Stimulated activated CD8-positive, alpha-beta memory T cell treated with anti-CD3 and anti-CD28 coated beads, Interleukin-15, amount 100 ng/mL, for 48 hours (primary cell): ENCODE measurements around the gene CSDE1.

Experiments used
- DNase-seq, 2 donors: peaks; one replicate each; pipeline ENCODE4 v3.0.0-alpha.2; 2020; ENCODE audit warnings: low read depth in 2 of 2

The CSDE1 gene

DNA sequence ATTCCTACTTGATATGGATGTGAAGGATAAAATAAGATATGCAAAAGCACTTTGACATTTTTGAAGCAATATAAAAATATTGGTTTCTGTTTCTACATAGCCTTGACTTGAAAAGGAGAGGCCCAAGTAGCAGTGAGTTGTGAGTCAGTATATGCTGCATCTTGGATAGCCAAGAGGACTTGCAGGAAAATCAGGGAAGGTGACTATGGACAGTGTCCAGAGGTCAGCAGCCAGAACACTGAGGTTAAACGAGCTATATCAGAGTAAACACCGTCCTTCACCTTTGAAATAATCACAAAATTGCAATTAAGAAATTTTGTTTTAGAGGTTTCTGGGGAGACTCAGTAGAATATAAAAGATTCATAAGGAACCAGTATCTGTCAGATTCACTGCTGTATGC is 55.9 kb downstream of the CSDE1 start:
- no peak for DNase-seq

DNA sequence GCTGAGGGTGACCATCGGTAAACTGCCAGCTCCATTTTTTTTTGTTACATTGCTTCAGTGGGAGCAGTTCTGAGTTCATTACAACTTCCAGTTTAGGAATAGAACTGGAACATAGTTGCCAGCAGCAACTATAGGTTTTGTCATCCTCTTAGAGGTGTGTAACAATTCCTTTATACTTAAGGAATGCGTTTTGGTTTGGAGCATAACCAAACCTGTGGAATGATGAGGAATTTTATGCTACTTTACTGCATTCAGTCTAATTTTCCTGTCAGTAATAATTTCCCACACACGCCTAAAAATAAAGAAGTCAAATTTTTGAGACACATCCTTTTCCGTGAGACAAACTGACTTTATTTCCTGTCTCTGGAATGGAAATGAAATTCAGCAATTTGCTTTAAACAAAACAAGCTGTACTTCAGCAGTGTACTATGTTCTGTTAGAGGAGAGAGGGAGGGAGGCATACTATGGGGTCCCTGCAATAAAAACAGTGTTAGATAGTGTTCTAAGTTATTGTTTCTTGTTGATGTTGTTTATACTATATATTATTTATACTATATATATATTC is 57.7 kb downstream of the CSDE1 start:
- no peak for DNase-seq

DNA sequence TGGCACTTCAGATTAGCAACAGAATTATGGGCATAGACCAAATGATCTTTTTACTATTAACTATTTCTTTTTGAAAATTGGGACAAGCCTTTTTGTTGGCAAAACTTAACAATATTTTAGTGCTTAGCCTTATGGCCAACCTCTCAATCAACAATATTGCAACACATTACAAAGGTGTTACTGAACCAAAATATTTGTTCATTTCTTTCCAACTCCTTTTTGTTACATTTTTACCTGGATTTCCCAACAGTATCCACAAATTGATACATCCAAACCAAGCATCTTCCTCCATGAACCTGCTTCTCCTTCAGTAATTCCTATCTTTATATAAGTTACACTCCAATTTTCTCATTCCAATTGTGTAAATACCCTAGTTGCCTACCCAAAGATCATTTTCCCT is 61.0 kb downstream of the CSDE1 start:
- no peak for DNase-seq

DNA sequence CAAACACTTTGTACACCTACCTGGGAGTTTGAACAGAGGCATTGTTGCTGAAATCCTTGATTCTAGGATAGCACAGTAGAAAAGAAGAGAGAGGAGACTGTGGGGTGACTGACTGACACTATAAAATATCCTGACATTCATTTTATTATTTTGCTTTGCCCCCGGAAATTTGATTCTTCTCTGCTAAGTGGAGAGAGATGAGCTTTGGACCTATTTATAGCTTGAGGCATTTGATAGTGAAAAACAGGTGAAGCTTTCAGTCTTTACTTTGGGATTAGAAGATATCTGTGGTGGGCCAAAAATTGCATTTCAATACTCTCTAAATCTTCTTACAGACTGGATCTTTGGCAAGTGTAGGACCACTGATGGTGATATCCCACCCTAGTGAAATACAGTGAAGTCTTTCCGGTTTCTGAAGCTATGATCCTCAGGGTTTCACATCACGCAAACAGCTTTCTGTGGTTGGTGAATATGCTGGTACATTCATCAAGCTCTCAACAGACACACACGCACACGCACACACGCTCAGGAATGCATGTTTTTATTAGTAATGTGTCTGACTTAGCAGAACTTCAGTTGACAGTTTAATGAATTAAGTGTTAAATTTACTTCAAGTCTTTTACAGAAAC is 62.2 kb downstream of the CSDE1 start, which contains the start of gene AMPD1:
Gene AMPD1 (minus strand): TSS at position 117 of the 629 bp plus-strand sequence. CDS start 75 bp downstream, at position 42.
- DNase-seq = no peak

DNA sequence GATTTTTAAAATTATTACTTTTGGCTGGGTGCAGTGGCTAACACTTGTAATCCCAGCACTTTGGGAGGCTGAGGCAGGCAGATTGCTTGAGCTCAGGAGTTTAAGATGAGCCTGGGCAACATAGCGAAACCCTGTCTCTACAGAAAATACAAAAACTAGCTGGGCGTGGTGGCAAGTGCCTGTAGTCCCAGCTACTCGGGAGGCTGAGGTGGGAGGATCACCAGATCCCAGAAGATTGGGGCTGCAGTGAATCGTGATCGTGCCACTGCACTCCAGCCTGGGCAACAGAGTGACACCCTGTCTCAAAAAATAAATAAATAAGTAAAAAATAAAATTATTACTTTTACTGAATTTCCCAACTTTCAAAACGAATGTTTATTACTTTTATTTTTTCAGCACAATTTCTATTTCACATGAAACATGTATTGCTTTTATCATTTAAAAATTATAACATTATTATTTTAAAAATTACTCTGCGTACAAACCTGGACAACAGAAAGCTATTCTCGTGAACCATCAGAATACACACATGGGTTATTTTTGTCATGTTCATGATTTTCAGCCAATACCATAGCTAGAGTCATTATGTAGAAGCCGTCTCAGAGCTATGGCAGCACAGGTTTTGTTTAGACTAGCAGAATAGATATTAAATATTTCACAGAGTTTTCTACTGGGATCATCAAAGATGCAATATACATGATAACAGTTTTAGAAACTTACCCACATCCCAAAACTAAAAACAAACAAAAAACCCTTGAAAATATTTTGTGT is 63.1 kb downstream of the CSDE1 start:
- no peak for DNase-seq

DNA sequence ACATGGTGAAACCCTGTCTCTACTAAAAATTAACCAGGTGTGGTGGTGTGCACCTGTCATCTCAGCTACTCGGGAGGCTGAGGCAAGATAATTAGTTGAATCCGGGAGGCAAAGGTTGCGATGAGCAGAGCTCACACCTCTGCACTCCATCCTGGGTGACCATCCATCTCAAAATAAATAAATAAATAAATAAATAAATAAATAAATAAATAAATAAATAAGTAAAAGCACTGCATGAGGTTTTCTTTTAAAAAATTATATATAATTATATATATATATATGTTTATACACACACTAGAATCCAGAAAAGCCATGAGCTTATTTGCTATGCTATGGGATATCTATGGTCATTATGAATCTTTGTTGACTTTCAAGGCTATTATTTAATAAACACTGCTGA is 64.8 kb downstream of the CSDE1 start:
- DNase-seq = no peak

DNA sequence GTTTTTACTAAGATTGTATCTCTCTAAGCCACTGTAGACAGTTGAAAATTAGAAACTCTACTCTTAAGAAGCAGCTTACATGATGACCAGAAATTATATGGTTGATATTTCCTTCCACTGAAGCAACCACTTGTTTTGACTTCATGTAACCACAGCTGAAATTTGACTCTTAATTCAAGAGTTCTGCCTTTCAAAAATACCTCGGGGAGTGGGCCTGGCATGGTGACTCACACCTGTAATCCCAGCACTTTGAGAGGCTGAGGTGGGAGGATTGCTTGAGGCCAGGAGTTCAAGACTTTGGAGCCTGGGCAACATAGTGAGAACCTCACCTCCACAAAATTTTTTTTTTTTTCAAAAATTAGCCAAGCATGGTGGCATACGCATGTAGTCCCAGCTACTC is 66.7 kb downstream of the CSDE1 start:
- DNase-seq = no peak

DNA sequence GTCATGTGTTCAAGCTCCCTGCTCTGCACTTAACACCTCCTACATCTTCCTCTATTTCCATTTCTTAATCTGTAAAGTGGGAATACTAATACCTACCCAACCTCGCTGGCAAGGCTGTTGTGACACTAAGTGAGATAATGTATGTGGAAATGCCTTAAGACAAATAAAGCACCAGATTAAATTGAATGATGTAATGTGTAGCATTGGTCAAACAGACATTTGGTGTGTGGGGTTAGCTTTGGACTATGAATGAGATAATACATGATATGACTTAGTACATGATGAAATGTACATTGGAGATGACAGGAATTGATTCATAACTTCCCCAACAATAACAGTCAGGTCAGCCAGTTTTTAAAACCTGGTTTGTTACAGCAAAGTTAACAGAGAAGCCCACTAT is 67.6 kb downstream of the CSDE1 start:
- no peak for DNase-seq

DNA sequence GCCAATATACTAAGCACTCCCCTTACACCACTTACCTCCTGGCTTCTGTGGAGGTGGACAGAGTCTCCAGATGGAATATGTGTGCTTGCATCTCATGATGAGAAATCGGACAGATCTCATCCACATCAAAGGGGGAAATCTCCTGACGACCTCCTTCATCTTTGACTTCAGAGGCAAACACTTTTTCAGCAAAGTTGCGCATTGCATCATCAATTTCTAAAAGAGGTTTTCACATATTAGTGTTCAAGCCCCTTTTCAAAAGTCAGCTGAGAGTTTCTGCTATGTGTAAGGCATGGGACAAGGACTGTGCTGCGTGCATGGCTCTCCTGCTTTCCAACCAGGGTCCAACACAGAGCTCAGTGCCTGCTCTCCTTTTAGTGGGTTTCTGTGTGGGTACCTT is 69.3 kb downstream of the CSDE1 start:
- no peak for DNase-seq

DNA sequence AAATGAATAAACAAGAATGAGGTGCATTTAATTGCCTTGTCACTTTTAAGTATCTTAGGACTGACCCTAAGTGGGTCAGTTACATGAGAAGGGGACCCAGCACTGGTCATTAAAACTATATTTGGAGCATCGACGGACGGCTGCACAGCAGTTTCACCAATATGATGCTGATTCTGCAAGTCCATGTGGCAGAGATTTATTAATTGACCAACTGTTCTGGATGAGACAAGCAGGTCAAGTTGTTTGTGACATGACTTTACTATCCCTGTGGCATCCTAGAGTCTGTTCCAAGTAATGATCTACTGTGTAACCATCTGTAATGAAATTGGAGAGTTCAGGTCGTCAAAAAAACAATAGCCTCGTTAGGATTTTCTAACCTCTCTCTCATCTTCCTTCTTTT is 71.9 kb downstream of the CSDE1 start:
- no peak for DNase-seq

DNA sequence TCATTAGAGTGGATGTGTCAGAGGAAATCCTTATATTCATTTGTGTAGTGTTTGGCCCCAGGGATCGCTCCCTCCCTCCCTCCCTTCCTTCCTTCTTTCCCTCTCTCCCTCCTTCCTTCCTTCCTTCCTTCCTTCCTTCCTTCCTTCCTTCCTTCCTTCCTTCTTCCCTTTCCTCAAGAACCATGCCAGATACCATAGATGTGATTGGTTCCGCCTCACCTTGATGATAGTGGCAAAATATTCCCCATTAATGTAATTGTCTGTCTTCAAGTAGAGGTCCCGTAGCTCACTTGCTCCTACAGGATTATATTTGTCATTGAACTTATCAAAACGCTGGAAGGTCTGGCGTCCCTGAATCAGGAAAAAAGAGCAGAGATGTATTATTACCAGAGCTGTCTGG is 80.1 kb downstream of the CSDE1 start:
- no peak for DNase-seq

DNA sequence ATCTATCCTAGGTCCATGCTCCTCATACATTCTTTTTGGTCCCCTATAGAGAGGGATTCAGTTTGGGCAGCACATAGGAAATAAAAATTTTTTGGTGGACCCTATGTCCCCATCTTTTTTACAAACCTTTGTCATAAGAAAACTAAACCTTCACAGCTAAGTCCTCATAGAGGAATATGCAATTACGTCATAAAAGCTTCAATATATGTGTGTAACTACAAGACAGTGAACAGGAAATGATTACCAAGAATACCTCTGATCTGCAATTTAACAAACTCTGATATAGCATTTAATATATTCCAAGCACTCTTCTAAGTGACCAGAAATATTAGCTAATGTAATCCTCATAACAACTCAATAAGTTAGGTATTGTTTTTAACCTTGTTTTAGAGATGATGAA is 81.7 kb downstream of the CSDE1 start:
- no peak for DNase-seq

DNA sequence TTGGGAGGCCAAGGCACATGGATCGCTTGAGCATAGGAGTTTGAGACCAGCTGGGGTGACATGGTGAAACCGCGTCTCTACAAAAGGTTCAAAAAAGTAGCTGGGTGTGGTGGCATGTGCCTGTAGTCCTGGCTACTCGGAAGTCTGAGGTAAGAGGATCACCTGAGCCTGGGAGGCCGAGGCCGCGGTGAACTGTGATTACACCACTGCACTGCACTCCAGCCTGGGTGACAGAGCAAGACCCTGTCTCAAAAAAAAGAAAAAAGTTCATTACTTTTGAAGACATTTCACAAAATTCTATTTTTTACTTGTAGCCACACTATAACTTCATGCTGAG is 85.9 kb downstream of the CSDE1 start:
- no peak for DNase-seq

DNA sequence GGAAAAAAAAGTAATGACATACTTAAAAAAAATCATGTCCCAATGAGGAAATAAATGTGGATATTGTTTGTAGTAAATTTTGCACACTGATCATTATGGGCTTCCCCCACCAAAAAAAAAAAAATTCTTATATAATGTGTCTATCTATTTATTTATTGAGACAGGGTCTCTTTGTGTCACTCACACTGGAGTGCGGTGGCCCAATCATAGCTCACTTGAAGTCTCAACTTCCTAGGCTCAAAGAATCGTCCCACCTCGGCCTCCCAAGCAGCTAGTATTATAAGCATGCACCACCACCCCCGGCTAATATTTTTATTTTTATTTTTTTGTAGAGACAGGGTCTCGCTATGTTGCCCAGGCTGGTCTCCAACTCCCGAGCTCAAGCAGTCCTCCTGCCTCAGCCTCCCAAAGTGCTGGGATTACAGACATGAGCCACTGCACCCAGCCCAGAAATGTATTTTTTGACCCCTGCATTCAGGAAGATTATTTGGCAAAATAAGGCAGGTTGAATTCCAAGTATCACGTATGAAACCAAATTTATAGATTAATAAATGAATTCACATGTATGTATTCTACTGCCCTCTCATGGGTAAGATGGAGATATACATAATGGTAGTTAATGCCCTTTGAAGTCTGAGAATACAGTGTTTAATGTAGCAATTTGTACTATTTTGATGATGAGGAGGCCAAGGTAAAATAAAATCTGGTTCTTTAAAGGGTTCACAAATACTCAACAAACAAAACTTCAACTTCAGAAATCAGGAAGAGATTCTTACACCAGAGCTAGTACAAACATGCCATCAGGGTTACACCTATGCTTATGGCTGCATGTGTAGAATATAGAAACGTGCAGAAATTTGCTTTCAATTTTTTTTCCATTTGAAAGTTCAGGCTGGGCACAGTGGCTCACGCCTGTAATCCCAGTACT is 86.5 kb downstream of the CSDE1 start:
- DNase-seq = no peak

DNA sequence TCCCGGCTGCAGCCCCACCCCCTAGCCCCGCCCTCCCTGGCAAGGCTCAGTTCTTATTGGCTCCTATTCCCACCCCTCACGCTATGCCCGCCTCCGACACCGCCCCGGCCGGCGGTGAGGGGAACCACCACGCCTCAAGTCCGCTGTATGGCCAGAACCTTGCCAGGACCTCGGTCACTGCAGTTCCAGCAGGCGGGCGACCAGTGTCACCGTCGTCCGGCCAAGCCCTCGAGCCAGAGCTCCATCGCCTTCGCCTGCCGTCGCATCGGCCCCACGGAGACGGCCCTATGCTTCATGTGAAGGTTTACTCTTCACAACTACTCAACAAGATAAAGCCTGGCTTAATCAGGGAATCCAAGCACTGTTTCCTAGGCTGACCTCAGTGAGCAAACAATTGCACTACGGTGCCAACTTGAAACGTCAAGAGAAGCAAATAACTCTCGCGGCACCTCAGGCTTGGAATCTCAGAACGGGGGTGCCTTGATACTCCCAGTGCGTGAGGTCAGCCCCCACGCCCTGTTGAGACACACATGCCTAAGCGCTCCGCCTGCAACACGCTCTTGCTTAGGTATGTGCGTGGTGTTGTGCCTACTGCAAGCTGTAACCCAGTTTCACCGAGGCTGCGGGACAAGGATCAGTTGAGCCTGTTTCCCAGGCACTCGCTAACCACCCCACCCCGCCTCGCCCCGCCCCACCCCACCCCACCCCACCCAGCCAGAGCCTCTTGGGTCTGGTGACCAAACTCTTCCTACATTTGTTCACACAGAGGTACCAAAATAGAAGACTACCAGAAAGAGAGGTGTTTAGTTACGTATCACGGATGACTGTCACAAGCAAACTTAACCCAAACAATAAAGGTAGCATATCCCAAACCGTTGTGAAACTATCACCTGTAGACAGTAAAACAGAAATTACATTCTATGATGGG is 87.4 kb downstream of the CSDE1 start:
- DNase-seq = peak; percentile 79 to 83

DNA sequence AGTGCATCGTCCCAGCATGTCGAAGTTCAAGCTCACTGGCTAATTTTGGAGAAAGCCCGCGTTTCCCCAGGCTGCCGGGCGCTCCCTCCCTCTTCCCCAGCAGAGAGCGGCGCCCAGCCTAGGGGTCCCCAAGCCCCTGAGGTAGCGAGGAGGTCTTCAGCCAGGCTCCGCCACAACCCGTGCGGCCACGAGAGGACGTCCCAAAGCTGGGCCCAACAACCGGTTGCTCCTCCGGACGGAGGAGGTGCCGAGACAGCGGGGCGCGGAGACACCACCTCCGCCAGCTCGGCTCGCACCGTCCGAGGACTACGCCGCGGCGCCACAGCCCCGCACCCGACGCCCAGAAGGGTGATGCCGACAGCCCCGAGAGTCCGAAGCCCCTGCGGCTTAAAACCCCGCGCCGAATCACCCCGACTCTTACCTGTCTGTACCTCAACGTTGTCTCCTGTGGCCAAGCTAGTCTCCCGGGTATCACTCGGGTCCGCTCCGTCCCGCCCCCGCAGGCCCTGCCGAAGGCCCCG is 88.2 kb downstream of the CSDE1 start, which contains the start of gene DENND2C:
Gene DENND2C (minus strand): TSS at position 488 of the 521 bp plus-strand sequence. CDS start 44,065 bp downstream, outside the sequence.
- no peak for DNase-seq

DNA sequence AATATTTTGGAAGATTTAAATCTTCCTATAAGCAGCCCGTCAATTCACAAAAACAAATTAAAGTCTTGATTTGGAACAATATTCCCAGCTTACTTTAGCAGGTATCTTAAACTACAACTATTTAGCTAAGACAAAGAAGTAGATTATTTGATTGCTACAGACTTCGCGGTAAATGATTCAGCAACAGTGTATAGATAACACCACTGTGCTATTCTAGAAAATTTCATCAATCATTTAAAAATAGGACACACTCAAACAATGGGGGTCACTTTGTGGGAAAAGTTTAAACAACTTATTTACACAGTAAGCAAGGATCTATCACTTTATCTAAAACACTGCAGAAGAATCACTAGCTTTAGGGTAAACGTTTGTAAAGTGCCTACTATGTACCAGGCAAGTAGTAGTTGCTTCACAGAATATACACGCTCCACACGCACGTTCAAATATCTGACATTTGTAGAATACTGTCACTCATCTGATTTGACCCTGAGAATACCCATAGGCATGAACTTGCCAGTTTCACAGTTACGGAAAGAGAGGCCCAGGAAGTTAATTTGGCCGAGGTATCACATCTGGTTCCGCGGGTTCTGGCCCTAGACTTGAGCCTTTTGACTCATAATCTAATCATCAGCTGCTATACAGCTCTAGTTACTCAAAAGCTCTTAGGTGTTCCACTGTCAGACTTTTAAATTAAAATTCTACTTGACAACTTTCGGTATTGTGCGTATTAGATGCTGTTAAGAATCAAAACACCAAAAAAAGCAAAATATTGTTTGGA is 88.8 kb downstream of the CSDE1 start:
- DNase-seq = no peak

DNA sequence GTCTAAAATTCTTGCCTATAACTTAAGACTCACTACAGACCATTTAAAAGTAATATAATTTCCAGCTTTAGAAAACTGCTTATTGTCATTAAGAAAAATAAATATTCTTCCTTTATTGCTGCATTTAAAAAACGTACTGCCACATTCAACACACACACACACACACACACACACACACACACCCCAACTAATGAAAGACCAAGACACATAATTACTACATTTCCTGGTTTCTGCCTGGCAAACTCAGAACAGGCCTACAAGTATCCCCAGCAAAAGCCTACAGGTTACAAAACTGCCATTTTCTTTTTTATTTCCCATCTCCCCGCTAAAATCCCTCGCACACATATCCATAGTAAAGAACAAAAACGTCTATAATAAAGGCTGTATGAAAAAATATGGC is 89.4 kb downstream of the CSDE1 start:
- DNase-seq = no peak

DNA sequence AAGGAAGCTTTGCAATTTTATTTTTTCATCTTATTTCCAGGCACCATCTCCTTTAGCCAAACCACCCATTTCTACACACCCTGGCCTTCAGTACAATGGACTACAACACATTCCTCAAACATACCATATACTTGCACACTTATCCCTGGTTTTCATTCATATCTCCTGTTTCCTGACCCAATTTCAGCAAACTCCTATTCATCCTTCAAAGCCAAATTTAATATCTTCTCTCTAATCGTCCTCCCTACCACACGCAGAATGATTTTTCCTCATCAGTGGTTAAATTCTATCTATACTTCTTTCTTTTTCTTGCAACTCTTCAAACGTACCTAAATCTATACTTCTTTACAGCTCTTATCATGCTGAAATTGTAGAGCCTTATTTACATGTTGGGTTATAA is 90.8 kb downstream of the CSDE1 start:
- DNase-seq = no peak
